HG02973 (cell line): ENCODE measurements around the gene TLR4.

Experiments
- ATAC-seq: cut with Tn5 transposase; IDR thresholded peaks from one replicate; pipeline ENCODE4 v1.9.1; 2021; ENCODE audit warnings: moderate library complexity; ENCODE audit not compliant: unreplicated experiment

Gene TLR4

DNA sequence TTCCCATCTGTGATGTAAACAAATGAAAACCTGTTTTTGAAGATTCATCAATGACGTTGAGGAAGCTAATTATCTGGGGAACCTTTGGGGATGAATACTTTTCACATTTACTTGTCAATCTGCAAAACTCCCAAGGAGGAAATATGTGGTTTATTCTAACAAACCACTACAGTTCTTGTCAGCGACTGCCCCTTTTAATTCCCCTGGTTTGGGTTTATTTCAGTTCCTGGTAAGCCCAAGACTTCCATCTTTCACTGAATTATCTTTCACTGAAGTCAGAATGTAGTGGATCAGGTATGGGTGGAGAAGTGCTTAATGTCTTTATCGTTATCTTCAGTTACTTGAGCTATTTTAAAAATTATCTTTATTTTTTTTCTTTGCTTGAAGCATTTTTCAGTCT lies 40.2 kb downstream of the TLR4 start:
- ATAC-seq: no peak

GRCh38 chr9:117744856-117745389 lies 40.7 kb downstream of the TLR4 start:
- no peak for ATAC-seq

DNA sequence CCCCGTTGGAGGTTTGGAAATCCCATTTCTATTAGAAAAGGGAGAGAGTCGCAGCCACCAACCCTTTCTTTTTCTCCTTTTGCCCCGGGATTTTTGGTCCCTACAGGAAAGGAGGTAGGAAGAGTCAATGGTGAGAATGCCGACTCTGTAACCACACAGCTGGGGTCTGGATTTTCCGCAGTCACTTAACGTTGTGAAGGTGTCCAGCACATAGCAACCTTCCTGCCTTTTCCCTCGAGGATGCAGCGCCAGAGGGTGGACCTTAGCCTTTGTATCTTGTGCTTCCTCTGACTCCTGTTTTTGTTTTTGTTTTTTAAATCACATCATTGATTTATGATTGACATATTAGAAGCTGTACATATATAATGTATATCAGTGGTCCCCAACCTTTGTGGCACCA lies 41.4 kb downstream of the TLR4 start:
- no peak for ATAC-seq

- ATAC-seq: no peak
Observed at GRCh38 chr9:117746263-117746662, 42.1 kb downstream of the TLR4 start.

GRCh38 chr9:117747386-117747970 lies 43.3 kb downstream of the TLR4 start:
- ATAC-seq: no peak

GRCh38 chr9:117750401-117750800 lies 46.2 kb downstream of the TLR4 start:
- ATAC-seq: no peak

DNA sequence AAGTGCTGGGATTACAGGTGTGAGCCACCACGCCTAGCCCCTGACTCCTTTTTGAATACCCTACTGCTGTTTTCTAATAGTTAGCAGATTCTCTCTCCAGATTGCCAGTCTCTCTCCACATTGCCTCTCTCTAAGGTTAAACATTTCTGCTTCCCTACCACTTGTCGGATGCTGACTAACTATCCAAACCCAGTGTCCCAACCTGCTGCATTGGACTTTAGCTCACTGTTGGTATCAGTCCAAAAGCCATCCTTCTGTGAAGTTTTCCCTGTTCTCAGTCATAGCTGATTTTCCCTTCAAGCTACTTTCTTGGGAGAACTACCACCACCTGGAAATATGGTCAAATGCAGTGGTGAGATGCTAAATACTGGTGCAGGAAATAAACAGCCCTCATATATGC lies 48.7 kb downstream of the TLR4 start:
- ATAC-seq: no peak

DNA sequence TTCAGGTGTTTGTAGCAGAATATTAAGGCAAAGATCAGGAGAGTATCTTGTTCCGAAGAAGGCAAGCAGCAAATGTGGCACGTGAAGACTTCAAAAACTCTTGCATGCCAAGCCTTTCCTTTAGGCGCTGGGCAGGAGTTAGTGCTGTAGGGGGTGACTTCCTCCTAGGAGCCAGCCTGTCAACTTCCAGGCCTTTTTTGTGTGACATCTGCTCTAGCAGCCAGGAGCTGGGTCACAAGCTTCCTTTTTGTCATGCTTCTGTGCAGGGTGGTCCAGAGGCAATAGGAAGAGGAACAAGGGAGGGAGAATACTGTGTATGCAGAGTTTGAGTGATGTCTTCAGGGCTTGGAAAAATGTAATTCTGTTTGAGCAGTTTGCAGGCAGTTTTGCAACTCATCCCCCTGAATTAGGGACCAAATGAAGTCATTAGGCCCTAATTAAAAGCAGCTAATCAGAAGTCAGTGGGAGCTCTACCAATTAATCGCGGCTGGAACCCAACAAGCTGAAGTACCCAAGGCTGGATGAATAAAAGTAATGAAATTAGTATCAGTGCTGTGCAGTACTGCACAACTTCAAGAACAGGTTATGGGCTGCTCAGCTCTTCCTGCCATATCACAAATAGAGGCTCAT lies 53.5 kb downstream of the TLR4 start:
- no peak for ATAC-seq

DNA sequence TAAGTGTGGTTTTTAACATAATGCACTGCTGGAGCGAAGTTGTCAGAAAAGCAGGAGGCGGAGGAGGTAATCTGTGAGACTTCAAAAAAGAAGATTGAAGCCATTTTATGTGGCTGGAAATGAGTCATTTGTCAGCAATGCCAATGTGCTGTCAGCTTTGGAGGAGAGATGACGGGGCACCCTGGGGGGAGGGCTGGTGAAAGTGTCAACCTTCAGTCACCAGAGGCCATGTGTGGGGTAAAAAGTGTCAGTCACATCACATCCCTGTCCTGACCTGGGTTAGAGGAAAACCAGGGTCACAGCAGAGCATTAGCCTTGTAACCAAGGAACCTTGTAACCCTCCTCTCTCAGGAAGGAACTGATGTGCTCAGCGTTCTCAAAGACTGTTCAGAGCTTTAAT lies 59.1 kb downstream of the TLR4 start:
- no peak for ATAC-seq

GRCh38 chr9:117768750-117769395 lies 64.7 kb downstream of the TLR4 start:
- ATAC-seq: no peak

GRCh38 chr9:117771136-117771535 lies 66.9 kb downstream of the TLR4 start:
- ATAC-seq: no peak

GRCh38 chr9:117772960-117773359 lies 68.8 kb downstream of the TLR4 start:
- no peak for ATAC-seq
